ENCODE data around the gene PCGF2.

DNA sequence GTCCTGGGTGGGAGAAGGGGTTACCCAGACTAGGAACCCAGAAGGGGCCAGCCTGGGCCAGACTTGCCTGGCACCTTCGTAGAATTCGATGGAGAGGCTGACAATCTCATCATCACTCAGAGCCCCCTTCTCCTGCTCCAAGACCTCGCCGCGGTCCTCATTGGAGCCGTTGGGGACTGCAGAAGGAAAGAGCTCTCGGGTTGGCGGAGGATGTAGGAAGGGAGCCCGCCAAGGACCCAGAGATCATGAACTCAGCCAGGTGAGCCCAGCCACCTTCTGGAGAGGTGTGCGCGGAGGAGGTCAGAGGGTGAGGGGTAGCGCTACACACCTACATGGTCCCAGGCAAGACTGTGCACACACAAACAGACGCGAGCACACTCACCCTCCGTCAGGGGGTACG is 9.4 kb downstream of the PCGF2 start:
- TF ChIP-seq, protein P1, sequence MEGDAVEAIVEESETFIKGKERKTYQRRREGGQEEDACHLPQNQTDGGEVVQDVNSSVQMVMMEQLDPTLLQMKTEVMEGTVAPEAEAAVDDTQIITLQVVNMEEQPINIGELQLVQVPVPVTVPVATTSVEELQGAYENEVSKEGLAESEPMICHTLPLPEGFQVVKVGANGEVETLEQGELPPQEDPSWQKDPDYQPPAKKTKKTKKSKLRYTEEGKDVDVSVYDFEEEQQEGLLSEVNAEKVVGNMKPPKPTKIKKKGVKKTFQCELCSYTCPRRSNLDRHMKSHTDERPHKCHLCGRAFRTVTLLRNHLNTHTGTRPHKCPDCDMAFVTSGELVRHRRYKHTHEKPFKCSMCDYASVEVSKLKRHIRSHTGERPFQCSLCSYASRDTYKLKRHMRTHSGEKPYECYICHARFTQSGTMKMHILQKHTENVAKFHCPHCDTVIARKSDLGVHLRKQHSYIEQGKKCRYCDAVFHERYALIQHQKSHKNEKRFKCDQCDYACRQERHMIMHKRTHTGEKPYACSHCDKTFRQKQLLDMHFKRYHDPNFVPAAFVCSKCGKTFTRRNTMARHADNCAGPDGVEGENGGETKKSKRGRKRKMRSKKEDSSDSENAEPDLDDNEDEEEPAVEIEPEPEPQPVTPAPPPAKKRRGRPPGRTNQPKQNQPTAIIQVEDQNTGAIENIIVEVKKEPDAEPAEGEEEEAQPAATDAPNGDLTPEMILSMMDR (IDR thresholded peaks at IDR 0.05; ENCODE audit: poor library complexity, severe bottlenecking), result no peak
- TF ChIP-seq EZH2 (IDR thresholded peaks at IDR 0.05; ENCODE audit: borderline replicate concordance, insufficient read depth, low read length, poor library complexity, severe bottlenecking) (no peak), TAF1 (IDR thresholded peaks at IDR 0.05; ENCODE audit: low read depth) (no peak), POLR2AphosphoS5 (IDR thresholded peaks at IDR 0.05) (no peak), SMC3 (conservative IDR thresholded peaks at IDR 0.05; ENCODE audit: poor library complexity) (no peak), RAD21 (conservative IDR thresholded peaks at IDR 0.05) (no peak), EP300 (conservative IDR thresholded peaks at IDR 0.05; ENCODE audit: poor library complexity, severe bottlenecking) (no peak), MXI1 (conservative IDR thresholded peaks at IDR 0.05; ENCODE audit: poor library complexity, severe bottlenecking) (no peak)

Data from neural cell (in vitro differentiated cells).